SU-DHL-6 (cell line): ENCODE data around the gene MGAT1.

Source experiments
- CTCF ChIP-seq: fragments of 200-600 bp; sonication (generic); IDR thresholded peaks from one replicate; pipeline ENCODE4 v1.5.1; 2017; ENCODE audit warnings: antibody characterized with exemption, mild to moderate bottlenecking, low read length, moderate library complexity; ENCODE audit not compliant: insufficient read depth, poor library complexity, severe bottlenecking
- EZH2phosphoT487 ChIP-seq: fragments of 200-600 bp; sonication (generic), shearing (Covaris generic); conservative IDR thresholded peaks from 2 replicates; pipeline ENCODE4 v1.6.1; 2018; ENCODE audit warnings: mild to moderate bottlenecking, antibody characterized with exemption, low read length, moderate library complexity, mixed read lengths

DNA sequence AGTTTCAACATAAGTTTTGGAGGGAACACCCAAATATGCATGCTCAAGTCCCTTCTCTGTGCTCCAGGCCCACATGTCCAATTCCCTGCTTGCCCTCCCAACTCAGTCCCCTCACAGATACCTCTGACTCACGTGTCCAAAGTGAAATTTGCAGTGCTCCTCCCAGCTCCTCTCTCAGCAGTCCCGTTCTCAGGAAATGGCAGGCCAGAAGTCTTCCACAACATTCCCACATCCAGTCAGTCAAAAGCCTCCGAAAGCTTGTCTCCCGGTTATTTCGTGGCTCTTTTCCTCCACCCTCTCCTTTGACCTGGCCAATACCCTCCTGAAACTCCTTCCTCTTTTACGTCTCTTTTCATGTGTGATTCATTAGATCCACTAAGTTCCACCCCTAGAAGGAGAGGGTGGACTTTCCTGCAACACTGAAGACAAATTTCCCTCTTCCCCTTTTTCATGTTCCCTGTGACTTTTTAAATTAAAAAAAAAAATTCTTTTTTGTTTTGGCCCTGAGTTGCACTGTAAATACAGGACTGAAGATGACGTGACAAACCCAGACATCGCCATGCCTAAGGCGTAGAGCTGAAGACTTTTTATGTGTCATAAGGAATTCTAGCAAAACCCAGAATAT, 12.8 kb upstream of the MGAT1 start:
- TF ChIP-seq CTCF (no peak), EZH2phosphoT487 (no peak)
